Stimulated activated naive CD8-positive, alpha-beta T cell treated with anti-CD3 and anti-CD28 coated beads, Interleukin-15, Interleukin-2, amounts not matched to agents 100 ng/mL and 50 ng/mL, for 24 hours (primary cell): ENCODE data around the gene CNN2.
A peak's percentile ranks its signal among the peaks of the same experiment; 100 is the strongest.

Experiments
- H3K27ac Mint-ChIP-seq: one replicate; pipeline ENCODE4 v1.8.0; 2021; ENCODE audit warnings: mild to moderate bottlenecking, mixed read lengths
- H3K27me3 Mint-ChIP-seq: one replicate; pipeline ENCODE4 v1.8.0; 2021; ENCODE audit warnings: mixed read lengths
- H3K36me3 Mint-ChIP-seq: one replicate; pipeline ENCODE4 v1.8.0; 2021; ENCODE audit warnings: low read depth, mixed read lengths
- H3K4me1 Mint-ChIP-seq: one replicate; pipeline ENCODE4 v1.8.0; 2021; ENCODE audit warnings: low read depth, mixed read lengths
- H3K4me3 Mint-ChIP-seq: one replicate; pipeline ENCODE4 v1.8.0; 2021; ENCODE audit warnings: mild to moderate bottlenecking, mixed read lengths
- H3K9me3 Mint-ChIP-seq: one replicate; pipeline ENCODE4 v1.8.0; 2021; ENCODE audit warnings: mixed read lengths

The CNN2 gene

GRCh38 chr19:1026783-1027649, 608 bp downstream of the CNN2 start:
- Mint-ChIP-seq H3K4me3 (peak overlapping the region; percentile 88), H3K36me3 (peaks cover 4% of the 10 kb centered on the region), H3K27me3 (no peaks in the 10 kb centered on the region), H3K9me3 (no peaks in the 10 kb centered on the region), H3K27ac (peak overlapping the region; percentile 75), H3K4me1 (peaks cover 29% of the 10 kb centered on the region)

- peaks cover 4% of the 10 kb centered on the region for H3K36me3 Mint-ChIP-seq
- H3K27me3 Mint-ChIP-seq: no peaks in the 10 kb centered on the region
- no peaks in the 10 kb centered on the region for H3K9me3 Mint-ChIP-seq
- H3K4me1 Mint-ChIP-seq: peaks cover 29% of the 10 kb centered on the region
- H3K4me3 Mint-ChIP-seq: peak overlapping the region; percentile 88
- no peak overlapping the region for H3K27ac Mint-ChIP-seq
Observed at GRCh38 chr19:1027650-1028061, 1.2 kb downstream of the CNN2 start.

- Mint-ChIP-seq H3K27ac (no peak overlapping the region), H3K4me3 (peak overlapping the region; percentile 88), H3K9me3 (no peaks in the 10 kb centered on the region), H3K36me3 (peaks cover 10% of the 10 kb centered on the region), H3K4me1 (peaks cover 30% of the 10 kb centered on the region), H3K27me3 (no peaks in the 10 kb centered on the region)
Observed at GRCh38 chr19:1028062-1028926, 1.9 kb downstream of the CNN2 start.

- Mint-ChIP-seq H3K27ac (no peak overlapping the region), H3K9me3 (no peaks in the 10 kb centered on the region), H3K27me3 (no peaks in the 10 kb centered on the region), H3K4me1 (peaks cover 24% of the 10 kb centered on the region), H3K4me3 (no peak overlapping the region), H3K36me3 (peaks cover 21% of the 10 kb centered on the region)
Observed at GRCh38 chr19:1032264-1032867, 6.0 kb downstream of the CNN2 start.

- Mint-ChIP-seq H3K27ac (no peak overlapping the region), H3K4me3 (no peak overlapping the region), H3K36me3 (peaks cover 28% of the 10 kb centered on the region), H3K4me1 (peaks cover 45% of the 10 kb centered on the region), H3K9me3 (no peaks in the 10 kb centered on the region), H3K27me3 (no peaks in the 10 kb centered on the region)
Observed at GRCh38 chr19:1035998-1036621, 9.7 kb downstream of the CNN2 start.

GRCh38 chr19:1037621-1038064, 11.2 kb downstream of the CNN2 start:
- no peaks in the 10 kb centered on the region for H3K9me3 Mint-ChIP-seq
- no peaks in the 10 kb centered on the region for H3K27me3 Mint-ChIP-seq
- H3K4me3 Mint-ChIP-seq: peak overlapping the region; percentile 60
- peak overlapping the region; percentile 76 for H3K27ac Mint-ChIP-seq
- peaks cover 28% of the 10 kb centered on the region for H3K36me3 Mint-ChIP-seq
- peaks cover 50% of the 10 kb centered on the region for H3K4me1 Mint-ChIP-seq

- Mint-ChIP-seq H3K4me1 (peaks cover 47% of the 10 kb centered on the region), H3K4me3 (peak overlapping the region; percentile 89), H3K27me3 (no peaks in the 10 kb centered on the region), H3K36me3 (peaks cover 20% of the 10 kb centered on the region), H3K27ac (peak overlapping the region; percentile 76), H3K9me3 (no peaks in the 10 kb centered on the region)
Observed at GRCh38 chr19:1038978-1039645, 12.7 kb downstream of the CNN2 start.

- Mint-ChIP-seq H3K9me3 (no peaks in the 10 kb centered on the region), H3K36me3 (peaks cover 20% of the 10 kb centered on the region), H3K27ac (peak within 1 kb of the TSS; percentile 76), H3K4me3 (peak within 1 kb of the TSS; percentile 89), H3K4me1 (peaks cover 47% of the 10 kb centered on the region), H3K27me3 (no peaks in the 10 kb centered on the region)
Observed at GRCh38 chr19:1039646-1040475, 13.5 kb downstream of the CNN2 start, which contains the start of gene ABCA7. Gene ABCA7, plus strand, starts transcription at chr19:1040107. Its CDS starts 1,255 bp downstream, at chr19:1041362.

GRCh38 chr19:1040476-1041271, 14.3 kb downstream of the CNN2 start:
- Mint-ChIP-seq H3K4me1 (peaks cover 43% of the 10 kb centered on the region), H3K4me3 (peak overlapping the region; percentile 89), H3K9me3 (no peaks in the 10 kb centered on the region), H3K36me3 (peaks cover 16% of the 10 kb centered on the region), H3K27me3 (no peaks in the 10 kb centered on the region), H3K27ac (peak overlapping the region; percentile 52)

GRCh38 chr19:1041272-1041834, 14.9 kb downstream of the CNN2 start:
- H3K36me3 Mint-ChIP-seq: peaks cover 15% of the 10 kb centered on the region
- H3K4me3 Mint-ChIP-seq: peak overlapping the region; percentile 89
- no peaks in the 10 kb centered on the region for H3K27me3 Mint-ChIP-seq
- peak overlapping the region; percentile 52 for H3K27ac Mint-ChIP-seq
- H3K4me1 Mint-ChIP-seq: peaks cover 43% of the 10 kb centered on the region
- no peaks in the 10 kb centered on the region for H3K9me3 Mint-ChIP-seq

- Mint-ChIP-seq H3K9me3 (no peaks in the 10 kb centered on the region), H3K27me3 (no peaks in the 10 kb centered on the region), H3K4me1 (peaks cover 43% of the 10 kb centered on the region), H3K36me3 (peaks cover 12% of the 10 kb centered on the region), H3K4me3 (no peak overlapping the region), H3K27ac (no peak overlapping the region)
Observed at GRCh38 chr19:1041835-1042685, 15.7 kb downstream of the CNN2 start.
